HepG2 (cell line): ENCODE measurements around the gene F8. TPM values are rescaled to one million over a fixed set of nuclear protein-coding genes. Genes with fewer than 3 reads are reported as not detected.
A peak's percentile ranks its signal among the peaks of the same experiment; 100 is the strongest.

ENCODE experiments used
- DNMT1 ChIP-seq: sonication (generic); formaldehyde crosslinking; IDR thresholded peaks from 2 replicates; pipeline ENCODE4 v1.5.1; 2020; ENCODE audit warnings: mild to moderate bottlenecking, missing genetic modification reagents
- HDAC1 ChIP-seq: sonication (generic); formaldehyde crosslinking; IDR thresholded peaks from 2 replicates; pipeline ENCODE4 v1.5.1; 2020; ENCODE audit warnings: mild to moderate bottlenecking, missing genetic modification reagents
- HNRNPH1 ChIP-seq: fragments of 200-400 bp; formaldehyde crosslinking; optimal IDR thresholded peaks from 2 replicates; pipeline ENCODE3; 2017; ENCODE audit warnings: mild to moderate bottlenecking, low read depth, low read length
- HOXA3 ChIP-seq: sonication (generic); formaldehyde crosslinking; IDR thresholded peaks from 2 replicates; pipeline ENCODE4 v1.5.0; 2020; ENCODE audit warnings: missing genetic modification reagents
- KLF9 ChIP-seq: IDR thresholded peaks from 2 replicates; pipeline ENCODE4 v1.6.1; 2016; ENCODE audit warnings: low read depth
- MAFG ChIP-seq: sonication (generic); formaldehyde crosslinking; IDR thresholded peaks from 2 replicates; pipeline ENCODE4 v1.5.1; 2020; ENCODE audit warnings: mild to moderate bottlenecking, missing genetic modification reagents
- MAFK ChIP-seq, 2 experiments: IDR thresholded peaks in 1 of 2; conservative IDR thresholded peaks in 1 of 2; 2 replicates each; pipeline ENCODE4 v1.6.1; 2011; ENCODE audit warnings: improper control_type of control experiment in 2 of 2, low read length in 2 of 2
- NFATC3 ChIP-seq: sonication (generic); formaldehyde crosslinking; IDR thresholded peaks from 2 replicates; pipeline ENCODE4 v1.5.1; 2020; ENCODE audit warnings: mild to moderate bottlenecking, missing genetic modification reagents
- NR2C2 ChIP-seq: sonication (generic); formaldehyde crosslinking; IDR thresholded peaks from 2 replicates; pipeline ENCODE4 v1.4.0; 2020; ENCODE audit warnings: missing genetic modification reagents, mild to moderate bottlenecking, moderate library complexity, borderline replicate concordance
- POGZ ChIP-seq: sonication (generic); formaldehyde crosslinking; IDR thresholded peaks from 2 replicates; pipeline ENCODE4 v1.4.0; 2020; ENCODE audit warnings: mild to moderate bottlenecking, missing genetic modification reagents
- RBFOX2 ChIP-seq: fragments of 200-400 bp; formaldehyde crosslinking; IDR thresholded peaks from 2 replicates; pipeline ENCODE4 v1.6.1; 2017; ENCODE audit warnings: low read depth, mild to moderate bottlenecking, low read length
- RORA ChIP-seq: sonication (generic); formaldehyde crosslinking; IDR thresholded peaks from 2 replicates; pipeline ENCODE4 v1.5.0; 2020; ENCODE audit warnings: mild to moderate bottlenecking, missing genetic modification reagents, moderate library complexity
- STAG1 ChIP-seq: sonication (generic); formaldehyde crosslinking; IDR thresholded peaks from 2 replicates; pipeline ENCODE4 v1.4.0; 2020; ENCODE audit warnings: missing genetic modification reagents
- ZNF10 ChIP-seq: sonication (generic); formaldehyde crosslinking; IDR thresholded peaks from 2 replicates; pipeline ENCODE4 v1.4.0; 2020; ENCODE audit warnings: mild to moderate bottlenecking, low read depth, missing genetic modification reagents, borderline replicate concordance
- ZNF160 ChIP-seq: sonication (generic); formaldehyde crosslinking; IDR thresholded peaks from 2 replicates; pipeline ENCODE4 v1.8.0; 2022; ENCODE audit warnings: mild to moderate bottlenecking, inconsistent platforms, missing genetic modification reagents
- ZNF253 ChIP-seq: sonication (generic); formaldehyde crosslinking; IDR thresholded peaks from 2 replicates; pipeline ENCODE4 v1.8.0; 2022; ENCODE audit warnings: mild to moderate bottlenecking, missing genetic modification reagents, borderline replicate concordance
- ZNF558 ChIP-seq: sonication (generic); formaldehyde crosslinking; IDR thresholded peaks from 2 replicates; pipeline ENCODE4 v1.9.0; 2022; ENCODE audit warnings: mild to moderate bottlenecking, missing genetic modification reagents, borderline replicate concordance
- ZNF747 ChIP-seq: sonication (generic); formaldehyde crosslinking; IDR thresholded peaks from 2 replicates; pipeline ENCODE4 v1.8.1; 2023; ENCODE audit warnings: missing genetic modification reagents, mild to moderate bottlenecking, borderline replicate concordance
- ZNF891 ChIP-seq: sonication (generic); formaldehyde crosslinking; IDR thresholded peaks from 2 replicates; pipeline ENCODE4 v1.5.0; 2020; ENCODE audit warnings: mild to moderate bottlenecking, missing genetic modification reagents
- polyA plus RNA-seq, 8 experiments: library from polyadenylated mRNA; depleted of rRNA in 3 of 8; stranded (reverse) in 7 of 8; unstranded in 1 of 8; fragments of >200 nt; fragmentation: Illumina TruSeq in 4 of 8; extraction: Trizol in 4 of 8; gene quantifications; 2 replicates each; pipeline versions ENCODE4 v1.2.1 to v1.2.3, GENCODE V29; 2011 to 2016; ENCODE audit warnings: low read depth in 4 of 8, missing spikeins in 1 of 8, mixed read lengths in 1 of 8; ENCODE audit not compliant: insufficient read depth in 1 of 8
- total RNA-seq, 5 experiments: library from RNA; depleted of rRNA; stranded (reverse); fragments of >200 nt; fragmentation: Illumina TruSeq; extraction: Trizol; gene quantifications; 2 replicates each; pipeline ENCODE4 v1.2.3, GENCODE V29; 2016; ENCODE audit warnings: low read depth in 1 of 5
- TF ChIP-seq, protein P1 (sequence below): sonication (generic); formaldehyde crosslinking; IDR thresholded peaks from 2 replicates; pipeline ENCODE4 v1.9.0; 2022; ENCODE audit warnings: missing genetic modification reagents, mild to moderate bottlenecking, borderline replicate concordance
- TF ChIP-seq, protein P2 (sequence below): sonication (generic); formaldehyde crosslinking; IDR thresholded peaks from 2 replicates; pipeline ENCODE4 v1.4.0; 2020; ENCODE audit warnings: mild to moderate bottlenecking, missing genetic modification reagents, borderline replicate concordance
- TF ChIP-seq, protein P3 (sequence below): sonication (generic); formaldehyde crosslinking; conservative IDR thresholded peaks from 2 replicates; pipeline ENCODE4 v1.8.0; 2022; ENCODE audit warnings: mild to moderate bottlenecking, moderate library complexity, missing genetic modification reagents

Gene F8
- total and polyA plus RNA-seq, 2 of the 13 experiments (the other 11 are each of a cell fraction or from before 2014, with no cell fraction given), result 0.29 to 0.61 TPM

DNA sequence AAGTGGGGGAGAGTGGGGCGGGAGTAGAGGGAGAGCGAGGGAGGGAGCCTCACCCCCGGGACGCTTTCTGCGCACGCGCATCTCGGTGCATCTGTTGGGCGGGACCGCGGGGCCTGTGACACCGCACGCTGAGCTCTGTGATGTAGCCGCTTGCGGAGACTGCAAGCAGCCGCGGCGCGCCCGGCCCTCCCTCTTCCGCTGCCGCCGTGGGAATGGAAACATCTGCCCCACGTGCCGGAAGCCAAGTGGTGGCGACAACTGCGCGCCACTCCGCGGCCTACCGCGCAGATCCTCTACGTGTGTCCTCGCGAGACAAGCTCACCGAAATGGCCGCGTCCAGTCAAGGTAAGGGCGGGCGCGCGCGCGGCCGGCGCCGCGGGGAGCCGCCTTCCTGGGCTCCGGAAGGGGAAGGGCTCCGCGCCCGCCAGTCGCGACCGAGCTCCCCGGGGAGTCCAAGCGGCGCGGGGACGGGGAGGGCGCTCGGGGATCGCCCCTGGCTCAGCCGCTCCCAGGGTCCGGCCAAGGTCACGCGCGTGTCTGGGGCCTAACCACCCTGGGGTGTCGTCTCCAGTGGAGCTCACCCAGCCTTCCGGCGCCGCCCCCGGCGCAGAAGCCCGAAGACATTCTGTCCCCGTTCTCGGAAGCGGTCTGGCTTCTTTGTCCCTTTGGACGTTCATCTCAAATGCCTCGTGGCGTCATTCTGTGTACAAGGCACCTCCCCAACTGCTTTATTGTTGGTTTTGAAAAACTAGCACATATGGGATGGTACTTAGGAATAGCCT, 4.4 kb upstream of the F8 start, which contains the start of gene FUNDC2 (continued):
- TF ChIP-seq POGZ (CRISPR knock-in tag) (peak; percentile 45; the same call in 1 of the 2 replicates), RORA (no peak), ZNF747 (CRISPR knock-in tag) (peak; percentile 68; the same call in 1 of the 2 replicates), HOXA3 (CRISPR knock-in tag) (peak; percentile 88), NR2C2 (CRISPR knock-in tag) (no peak), ZNF891 (CRISPR knock-in tag) (0 out of 2 replicates have a peak, but pooled peaks have one; percentile 16), MAFG (CRISPR knock-in tag) (no peak), DNMT1 (CRISPR knock-in tag) (no peak), RBFOX2 (peak; percentile 90), NFATC3 (no peak), ZNF10 (CRISPR knock-in tag) (no peak), HDAC1 (CRISPR knock-in tag) (peak; percentile 46; the same call in 1 of the 2 replicates), MAFK (conservative IDR thresholded peaks at IDR 0.05 in 1 of 2, IDR thresholded peaks at IDR 0.05 in 1 of 2; ENCODE audit: low read length in 2 of 2) (no peak), ZNF558 (CRISPR knock-in tag) (no peak; the same call in 1 of the 2 replicates), ZNF253 (CRISPR knock-in tag) (no peak), ZNF160 (CRISPR knock-in tag) (no peak), STAG1 (no peak), HNRNPH1 (no peak), KLF9 (CRISPR knock-in tag) (no peak)
- TF ChIP-seq, protein P1, sequence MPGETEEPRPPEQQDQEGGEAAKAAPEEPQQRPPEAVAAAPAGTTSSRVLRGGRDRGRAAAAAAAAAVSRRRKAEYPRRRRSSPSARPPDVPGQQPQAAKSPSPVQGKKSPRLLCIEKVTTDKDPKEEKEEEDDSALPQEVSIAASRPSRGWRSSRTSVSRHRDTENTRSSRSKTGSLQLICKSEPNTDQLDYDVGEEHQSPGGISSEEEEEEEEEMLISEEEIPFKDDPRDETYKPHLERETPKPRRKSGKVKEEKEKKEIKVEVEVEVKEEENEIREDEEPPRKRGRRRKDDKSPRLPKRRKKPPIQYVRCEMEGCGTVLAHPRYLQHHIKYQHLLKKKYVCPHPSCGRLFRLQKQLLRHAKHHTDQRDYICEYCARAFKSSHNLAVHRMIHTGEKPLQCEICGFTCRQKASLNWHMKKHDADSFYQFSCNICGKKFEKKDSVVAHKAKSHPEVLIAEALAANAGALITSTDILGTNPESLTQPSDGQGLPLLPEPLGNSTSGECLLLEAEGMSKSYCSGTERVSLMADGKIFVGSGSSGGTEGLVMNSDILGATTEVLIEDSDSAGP (CRISPR knock-in tag), result peak; percentile 54
- TF ChIP-seq, protein P2, sequence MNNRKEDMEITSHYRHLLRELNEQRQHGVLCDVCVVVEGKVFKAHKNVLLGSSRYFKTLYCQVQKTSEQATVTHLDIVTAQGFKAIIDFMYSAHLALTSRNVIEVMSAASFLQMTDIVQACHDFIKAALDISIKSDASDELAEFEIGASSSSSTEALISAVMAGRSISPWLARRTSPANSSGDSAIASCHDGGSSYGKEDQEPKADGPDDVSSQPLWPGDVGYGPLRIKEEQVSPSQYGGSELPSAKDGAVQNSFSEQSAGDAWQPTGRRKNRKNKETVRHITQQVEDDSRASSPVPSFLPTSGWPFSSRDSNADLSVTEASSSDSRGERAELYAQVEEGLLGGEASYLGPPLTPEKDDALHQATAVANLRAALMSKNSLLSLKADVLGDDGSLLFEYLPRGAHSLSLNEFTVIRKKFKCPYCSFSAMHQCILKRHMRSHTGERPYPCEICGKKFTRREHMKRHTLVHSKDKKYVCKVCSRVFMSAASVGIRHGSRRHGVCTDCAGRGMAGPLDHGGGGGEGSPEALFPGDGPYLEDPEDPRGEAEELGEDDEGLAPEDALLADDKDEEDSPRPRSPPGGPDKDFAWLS (CRISPR knock-in tag), result no peak
- TF ChIP-seq, protein P3, sequence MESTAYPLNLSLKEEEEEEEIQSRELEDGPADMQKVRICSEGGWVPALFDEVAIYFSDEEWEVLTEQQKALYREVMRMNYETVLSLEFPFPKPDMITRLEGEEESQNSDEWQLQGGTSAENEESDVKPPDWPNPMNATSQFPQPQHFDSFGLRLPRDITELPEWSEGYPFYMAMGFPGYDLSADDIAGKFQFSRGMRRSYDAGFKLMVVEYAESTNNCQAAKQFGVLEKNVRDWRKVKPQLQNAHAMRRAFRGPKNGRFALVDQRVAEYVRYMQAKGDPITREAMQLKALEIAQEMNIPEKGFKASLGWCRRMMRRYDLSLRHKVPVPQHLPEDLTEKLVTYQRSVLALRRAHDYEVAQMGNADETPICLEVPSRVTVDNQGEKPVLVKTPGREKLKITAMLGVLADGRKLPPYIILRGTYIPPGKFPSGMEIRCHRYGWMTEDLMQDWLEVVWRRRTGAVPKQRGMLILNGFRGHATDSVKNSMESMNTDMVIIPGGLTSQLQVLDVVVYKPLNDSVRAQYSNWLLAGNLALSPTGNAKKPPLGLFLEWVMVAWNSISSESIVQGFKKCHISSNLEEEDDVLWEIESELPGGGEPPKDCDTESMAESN, result 0 out of 2 replicates have a peak, but pooled peaks have one; percentile 32
